ENCODE measurements around the gene TRRAP.

GRCh38 chr7:98985945-98986344, 107.6 kb downstream of the TRRAP start:
- no peak for TF ChIP-seq CTCF (conservative IDR thresholded peaks at IDR 0.05; ENCODE audit: low read depth, low read length)
- no peak for TF ChIP-seq RCOR1 (IDR thresholded peaks at IDR 0.05; ENCODE audit: insufficient replicate concordance, low read length)
